ENCODE measurements around the gene SBNO1. TPM values are rescaled to one million over a fixed set of nuclear protein-coding genes. Genes with fewer than 3 reads are reported as not detected.
"Not testable (repeated sequence)": the region's sequence is repeated elsewhere in the genome, so short reads cannot be mapped to it uniquely, and the experiment has no call there.

SBNO1 gene
- total RNA-seq, 1 experiment from 2014 or later = 68.7 TPM

DNA sequence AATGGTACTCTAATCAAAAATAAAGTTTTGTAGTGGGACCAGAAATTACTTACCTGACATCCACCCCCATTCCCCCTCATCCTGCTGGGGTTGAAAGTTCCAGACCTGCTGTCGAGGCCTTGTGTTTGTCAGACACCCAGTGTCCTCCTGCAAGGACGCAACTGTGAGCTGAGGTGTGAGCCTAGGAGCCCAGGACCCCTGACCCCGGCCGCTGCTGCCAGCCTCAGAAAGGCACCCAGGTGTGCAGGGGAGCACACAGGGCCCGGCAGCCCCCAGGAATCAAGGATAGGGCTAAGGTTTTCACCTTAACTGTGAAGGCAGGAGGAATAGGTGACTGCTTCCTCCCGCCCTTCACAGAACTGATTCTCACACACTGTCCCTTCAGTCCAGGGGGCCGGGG lies 44.0 kb upstream of the SBNO1 start:
- ATAC-seq; H3K27me3 ChIP-seq (ENCODE audit: control insufficient read depth, insufficient read depth, low read length); H3K27ac ChIP-seq (ENCODE audit: low read length); H3K4me3 ChIP-seq (ENCODE audit: low read depth in 2 of 2, low read length in 2 of 2); intact Hi-C loops (cut with micrococcal nuclease; ENCODE audit: unreplicated experiment); H3K4me1 ChIP-seq (ENCODE audit: control insufficient read depth, insufficient read depth, low read length); in situ Hi-C loops (cut with HindIII; ENCODE audit: low pct_unique_long_range_greater_than_20kb, low sequenced_read_pairs); BruUV-seq (replicated peaks); DNase-seq (ENCODE audit: low read depth, low spot score); CTCF ChIA-PET; H3K9me3 ChIP-seq (ENCODE audit: control insufficient read depth, insufficient read depth, low read depth, low read length): not testable (repeated sequence)
- POLR2A ChIA-PET = interaction anchor here (0.6 kb wide), 1 partner anchor 25 kb away, joined by 3 read pairs; the partner anchor contains the start of gene KMT5A
- peaks cover 10% of the 10 kb centered on the region for H3K36me3 ChIP-seq (ENCODE audit: control insufficient read depth, insufficient read depth, low read length)

- CTCF ChIA-PET; H3K27ac ChIP-seq (ENCODE audit: low read length); H3K4me1 ChIP-seq (ENCODE audit: control insufficient read depth, insufficient read depth, low read length); ATAC-seq; DNase-seq (ENCODE audit: low read depth, low spot score); H3K9me3 ChIP-seq (ENCODE audit: control insufficient read depth, insufficient read depth, low read depth, low read length); POLR2A ChIA-PET; in situ Hi-C loops (cut with HindIII; ENCODE audit: low pct_unique_long_range_greater_than_20kb, low sequenced_read_pairs); H3K4me3 ChIP-seq (ENCODE audit: low read depth in 2 of 2, low read length in 2 of 2); intact Hi-C loops (cut with micrococcal nuclease; ENCODE audit: unreplicated experiment); H3K27me3 ChIP-seq (ENCODE audit: control insufficient read depth, insufficient read depth, low read length): not testable (repeated sequence)
- peaks cover 10% of the 10 kb centered on the region for H3K36me3 ChIP-seq (ENCODE audit: control insufficient read depth, insufficient read depth, low read length)
- TSS peak; percentile 85 for BruUV-seq (replicated peaks)
Measured at GRCh38 chr12:123407934-123408333, 43.3 kb upstream of the SBNO1 start.

GRCh38 chr12:123407269-123407668 lies 42.6 kb upstream of the SBNO1 start:
- CTCF ChIA-PET; BruUV-seq (replicated peaks); H3K27me3 ChIP-seq (ENCODE audit: control insufficient read depth, insufficient read depth, low read length); intact Hi-C loops (cut with micrococcal nuclease; ENCODE audit: unreplicated experiment); ATAC-seq; DNase-seq (ENCODE audit: low read depth, low spot score); H3K9me3 ChIP-seq (ENCODE audit: control insufficient read depth, insufficient read depth, low read depth, low read length); in situ Hi-C loops (cut with HindIII; ENCODE audit: low pct_unique_long_range_greater_than_20kb, low sequenced_read_pairs); H3K4me1 ChIP-seq (ENCODE audit: control insufficient read depth, insufficient read depth, low read length); H3K4me3 ChIP-seq (ENCODE audit: low read depth in 2 of 2, low read length in 2 of 2); H3K27ac ChIP-seq (ENCODE audit: low read length): not testable (repeated sequence)
- POLR2A ChIA-PET = interaction anchor here (0.6 to 0.7 kb wide), 3 partner anchors 9 to 29 kb away, joined by 3 to 5 read pairs (median 5); no protein-coding TSS in a partner anchor
- H3K36me3 ChIP-seq (ENCODE audit: control insufficient read depth, insufficient read depth, low read length) = peaks cover 10% of the 10 kb centered on the region

- in situ Hi-C loops (cut with HindIII; ENCODE audit: low pct_unique_long_range_greater_than_20kb, low sequenced_read_pairs) = no loop called here
- CTCF ChIA-PET = no interaction called here
- BruUV-seq (replicated peaks) = no TSS peak
- H3K27ac ChIP-seq (ENCODE audit: low read length) = no peak overlapping the region
- H3K27me3 ChIP-seq (ENCODE audit: control insufficient read depth, insufficient read depth, low read length) = no peaks in the 10 kb centered on the region
- DNase-seq (ENCODE audit: low read depth, low spot score) (no peak), ATAC-seq (0 out of 2 replicates have a peak, but pooled peaks have one; percentile 10)
- no peak for TF ChIP-seq TCF7L2 (IDR thresholded peaks at IDR 0.05; ENCODE audit: low read depth, low read length)
- TF ChIP-seq REST (IDR thresholded peaks at IDR 0.05; ENCODE audit: insufficient read depth in 1 of 2, low read depth in 2 of 2, low read length in 1 of 2) = no peak
- H3K36me3 ChIP-seq (ENCODE audit: control insufficient read depth, insufficient read depth, low read length) = peaks cover 10% of the 10 kb centered on the region
- intact Hi-C loops (cut with micrococcal nuclease; ENCODE audit: unreplicated experiment) = no loop called here
- no peak overlapping the region for H3K4me3 ChIP-seq (ENCODE audit: low read depth in 2 of 2, low read length in 2 of 2)
- H3K4me1 ChIP-seq (ENCODE audit: control insufficient read depth, insufficient read depth, low read length) = no peaks in the 10 kb centered on the region
- POLR2A ChIA-PET = interaction anchor here (0.5 kb wide), 1 partner anchor 204 kb away, joined by 3 read pairs; no protein-coding TSS in a partner anchor
- H3K9me3 ChIP-seq (ENCODE audit: control insufficient read depth, insufficient read depth, low read depth, low read length) = no peaks in the 10 kb centered on the region
Measured at GRCh38 chr12:123404581-123404980, 39.9 kb upstream of the SBNO1 start.

Data from Panc1 (cell line).